A673 (cell line): ENCODE results near the gene CTNNA3.

Experiments used
- CTCF ChIP-seq: fragments of 300-800, 200-600 bp; sonication (generic); conservative IDR thresholded peaks from 2 replicates; pipeline ENCODE4 v1.5.1; 2017; ENCODE audit warnings: low read depth, mild to moderate bottlenecking, antibody characterized with exemption, low read length, moderate library complexity, mixed read lengths
- EZH2 ChIP-seq: fragments of 200-600 bp; sonication (generic); IDR thresholded peaks from 2 replicates; pipeline ENCODE4 v1.6.1; 2017; ENCODE audit warnings: borderline replicate concordance, low read depth, mild to moderate bottlenecking, mixed read lengths, antibody characterized with exemption, low read length; ENCODE audit not compliant: poor library complexity, severe bottlenecking

- TF ChIP-seq CTCF (no peak), EZH2 (no peak)
Measured at GRCh38 chr10:66405566-66405965, 1290.4 kb downstream of the CTNNA3 start.
